Stomach (tissue), 9 donors: Measurements from ENCODE around the gene RPS27. TPM values are rescaled to one million over a fixed set of nuclear protein-coding genes. Genes with fewer than 3 reads are reported as not detected.
A peak's percentile ranks its signal among the peaks of the same experiment; 100 is the strongest.
"Not testable (repeated sequence)": the region's sequence is repeated elsewhere in the genome, so short reads cannot be mapped to it uniquely, and the experiment has no call there.

Experiments
- DNase-seq, 2 donors: peaks; one replicate each; pipeline versions ENCODE4 v3.0.0 to v3.0.0-alpha.2; 2013 to 2019
- H3K27ac ChIP-seq, 5 donors: fragments of 200-600 bp in 4 of 5; sonication (generic) in 4 of 5; one replicate each; pipeline ENCODE4 v1.5.1; 2013 to 2019; ENCODE audit warnings: mild to moderate bottlenecking in 1 of 5, moderate library complexity in 1 of 5
- H3K27me3 ChIP-seq, 3 donors: fragments of 200-600 bp; sonication (generic); one replicate each; pipeline ENCODE4 v1.5.1; 2017 to 2019; ENCODE audit warnings: mixed run types in 1 of 3
- H3K36me3 ChIP-seq, 4 donors: fragments of 200-600 bp; sonication (generic); 1 replicate in 3 of 4; 2 replicates in 1 of 4; pipeline ENCODE4 v1.5.1; 2016 to 2019
- H3K4me1 ChIP-seq, 4 donors: fragments of 200-600 bp; sonication (generic); one replicate each; pipeline ENCODE4 v1.5.1; 2016 to 2019
- H3K4me3 ChIP-seq, 4 donors: fragments of 200-600 bp; sonication (generic) in 3 of 4; one replicate each; pipeline ENCODE4 v1.5.1; 2016 to 2019; ENCODE audit warnings: mild to moderate bottlenecking in 1 of 4
- H3K9me3 ChIP-seq, 4 donors: fragments of 200-600 bp; sonication (generic); one replicate each; pipeline ENCODE4 v1.5.1; 2016 to 2019
- CTCF ChIP-seq, 7 experiments: fragments of 450-650 bp in 4 of 7; fragments of 200-600 bp in 3 of 7; sonication (generic) in 3 of 7; IDR thresholded peaks; one replicate each; pipeline ENCODE4 v1.5.1; 2016 to 2019; ENCODE audit warnings: antibody characterized with exemption in 7 of 7, control low read depth in 2 of 7, mild to moderate bottlenecking in 1 of 7
- EP300 ChIP-seq: sonication (generic); formaldehyde crosslinking; IDR thresholded peaks from one replicate; pipeline ENCODE4 v1.6.1; 2017; ENCODE audit warnings: antibody characterized with exemption
- POLR2A ChIP-seq, 4 donors: fragments of 450-650 bp; IDR thresholded peaks; one replicate each; pipeline ENCODE4 v1.6.1; 2016; ENCODE audit warnings: antibody characterized with exemption in 4 of 4, control low read depth in 2 of 4, mild to moderate bottlenecking in 1 of 4, moderate library complexity in 1 of 4
- POLR2AphosphoS5 ChIP-seq, 3 donors: sonication (generic); formaldehyde crosslinking; IDR thresholded peaks; one replicate each; pipeline ENCODE4 v1.6.1; 2016; ENCODE audit warnings: antibody characterized with exemption in 3 of 3
- WGBS, 5 donors: extraction: QIAGEN DNeasy Blood & Tissue Kit in 3 of 5; methylation state at CpG; one replicate each; pipeline versions ENCODE4 v1.1.5 to v1.1.7; 2013 to 2018; 5-methylcytosine and 5-hydroxymethylcytosine counted together
- intact Hi-C: fragments of 100-400 bp; cut with DNase I; formaldehyde crosslinking; loops from one replicate; pipeline ENCODE4 v1.15.1; 2023; ENCODE audit warnings: low total_unique reads
- polyA plus RNA-seq, 3 donors: library from polyadenylated mRNA; stranded (reverse); fragments of 200-250 nt; gene quantifications; one replicate each; pipeline ENCODE4 v1.2.3, GENCODE V29; 2013
- total RNA-seq, 5 donors: library from RNA; depleted of rRNA; stranded (reverse); fragments of >200 nt; gene quantifications; one replicate each; pipeline versions ENCODE4 v1.1.0 to v1.2.3, GENCODE V29; 2014 to 2016
- donor health status: healthy with polysubstance abuse.
- donor health status: Bipolar disorder and iron deficiency.
- donor health status: healthy.

The RPS27 gene
- total and polyA plus RNA-seq, 8 donors, result 43.4 to 21,142 (median 2,759) TPM

GRCh38 chr1:153977250-153978240 lies 13.0 kb upstream of the RPS27 start, which contains the start of gene JTB:
TSS of gene JTB (minus strand) at chr1:153977674. CDS start at chr1:153977252, 422 bp downstream.
- DNase-seq, result peak; percentile 91 to 96
- Histone ChIP-seq H3K9me3 (no peaks in the 10 kb centered on the region), H3K27ac (peak within 1 kb of the TSS; percentile 87 to 97 (median 94)), H3K36me3 (peaks cover 32 to 65% (median 61%) of the 10 kb centered on the region in 4 donors), H3K27me3 (no peaks in the 10 kb centered on the region), H3K4me3 (peak within 1 kb of the TSS; percentile 81 to 99 (median 94)), H3K4me1 (peaks cover 15 to 43% (median 35%) of the 10 kb centered on the region in 4 donors)
- TF ChIP-seq CTCF (IDR thresholded peaks at IDR 0.05) (peak in 1 of 7 experiments; percentile 7), EP300 (no peak), POLR2A (IDR thresholded peaks at IDR 0.05) (peak in 2 of 4 donors; percentile 12 to 69), POLR2AphosphoS5 (IDR thresholded peaks at IDR 0.05) (peak; percentile 81 to 97 (median 93))
- intact Hi-C loops, result no loop called here
- WGBS, 5 donors, result 0 to 1% (median 0%) methylated on average over 27 to 75 of the region's 75 CpGs

GRCh38 chr1:153978274-153978909 lies 12.2 kb upstream of the RPS27 start:
- no peak for TF ChIP-seq EP300
- TF ChIP-seq POLR2A (IDR thresholded peaks at IDR 0.05), result no peak
- TF ChIP-seq CTCF (IDR thresholded peaks at IDR 0.05), result no peak
- TF ChIP-seq POLR2AphosphoS5 (IDR thresholded peaks at IDR 0.05), result no peak
- 46 to 59% (median 53%) methylated on average over 9 of the region's 9 CpGs for WGBS, 5 donors
- DNase-seq, result no peak
- Histone ChIP-seq H3K4me1 (peaks cover 15 to 43% (median 35%) of the 10 kb centered on the region in 4 donors), H3K36me3 (peaks cover 32 to 66% (median 62%) of the 10 kb centered on the region in 4 donors), H3K9me3 (no peaks in the 10 kb centered on the region), H3K4me3 (peak overlapping the region; percentile 81 to 99 (median 94)), H3K27ac (peak overlapping the region in 4 of 5 donors; percentile 93 to 97 (median 96)), H3K27me3 (no peaks in the 10 kb centered on the region)
- intact Hi-C loops, result no loop called here

GRCh38 chr1:153979091-153979490 lies 11.5 kb upstream of the RPS27 start:
- DNase-seq, H3K27me3 ChIP-seq, H3K4me3 ChIP-seq, H3K9me3 ChIP-seq, intact Hi-C loops: not testable (repeated sequence)
- 88 to 95% (median 93%) methylated on average over 12 of the region's 12 CpGs for WGBS, 5 donors
- peak overlapping the region in 1 of 5 donors; percentile 94 for H3K27ac ChIP-seq
- peaks cover 25 to 65% (median 56%) of the 10 kb centered on the region in 4 donors for H3K36me3 ChIP-seq
- H3K4me1 ChIP-seq, result peaks cover 15 to 49% (median 36%) of the 10 kb centered on the region in 4 donors

- Histone ChIP-seq H3K36me3 (peaks cover 8 to 45% (median 34%) of the 10 kb centered on the region in 4 donors), H3K4me1 (peaks cover 17 to 44% (median 39%) of the 10 kb centered on the region in 4 donors)
- H3K27ac ChIP-seq, H3K9me3 ChIP-seq, H3K4me3 ChIP-seq, intact Hi-C loops, H3K27me3 ChIP-seq, DNase-seq: not testable (repeated sequence)
- 85 to 93% (median 86%) methylated on average over 2 of the region's 2 CpGs for WGBS, 5 donors
These were observed 8.8 kb upstream of the RPS27 start for GRCh38 chr1:153981735-153982134.
